Fibroblast of gingiva (primary cell): ENCODE data around the gene LHX8.
A peak's percentile ranks its signal among the peaks of the same experiment; 100 is the strongest.
"Not testable (repeated sequence)": the region's sequence is repeated elsewhere in the genome, so short reads cannot be mapped to it uniquely, and the experiment has no call there.

Experiments used
- DNase-seq: peaks from one replicate; pipeline ENCODE4 v3.0.0-alpha.2; 2011; ENCODE audit warnings: low read depth

Gene LHX8

GRCh38 chr1:75133750-75134646, at the start of gene LHX8:
Gene LHX8, plus strand, starts transcription at chr1:75134388. Its CDS starts 2,227 bp downstream, at chr1:75136615.
- peak; percentile 94 for DNase-seq

- no peak for DNase-seq
Observed at GRCh38 chr1:75085931-75086330, 48.3 kb upstream of the LHX8 start.

GRCh38 chr1:75087278-75087677, 46.9 kb upstream of the LHX8 start:
- no peak for DNase-seq

GRCh38 chr1:75092141-75092540, 42.0 kb upstream of the LHX8 start:
- peak; percentile 31 for DNase-seq

- DNase-seq, result peak; percentile 86
Observed at GRCh38 chr1:75097654-75098053, 36.5 kb upstream of the LHX8 start.

- DNase-seq, result peak; percentile 89
Observed at GRCh38 chr1:75099581-75099980, 34.6 kb upstream of the LHX8 start.

GRCh38 chr1:75100481-75101092, 33.6 kb upstream of the LHX8 start:
- DNase-seq, result peak; percentile 82

- DNase-seq, result not testable (repeated sequence)
Observed at GRCh38 chr1:75112362-75112951, 21.7 kb upstream of the LHX8 start.

- no peak for DNase-seq
Observed at GRCh38 chr1:75115654-75116053, 18.5 kb upstream of the LHX8 start.

GRCh38 chr1:75123756-75124155, 10.4 kb upstream of the LHX8 start:
- DNase-seq, result peak; percentile 77

- DNase-seq, result peak; percentile 87
Observed at GRCh38 chr1:75124510-75124909, 9.7 kb upstream of the LHX8 start.

GRCh38 chr1:75125161-75125726, 8.9 kb upstream of the LHX8 start:
- DNase-seq, result peak; percentile 46

- peak; percentile 86 for DNase-seq
Observed at GRCh38 chr1:75126611-75127101, 7.5 kb upstream of the LHX8 start.

- DNase-seq, result peak; percentile 73
Observed at GRCh38 chr1:75127916-75128717, 6.1 kb upstream of the LHX8 start.

- DNase-seq, result no peak
Observed at GRCh38 chr1:75129660-75129982, 4.6 kb upstream of the LHX8 start.

- DNase-seq, result peak; percentile 88
Observed at GRCh38 chr1:75129983-75130789, 4.0 kb upstream of the LHX8 start.

GRCh38 chr1:75130865-75131564, 3.2 kb upstream of the LHX8 start:
- DNase-seq, result peak; percentile 53

GRCh38 chr1:75131565-75132241, 2.5 kb upstream of the LHX8 start:
- peak; percentile 65 for DNase-seq

GRCh38 chr1:75132242-75132811, 1.9 kb upstream of the LHX8 start:
- peak; percentile 52 for DNase-seq
